HEK293T (cell line): ENCODE measurements around the gene FSD1.
A peak's percentile ranks its signal among the peaks of the same experiment; 100 is the strongest.

Experiments used
- CTCF ChIA-PET: fragments of 350-600 bp; formaldehyde crosslinking; extraction: SDS; loops from one replicate; lab custom pipeline; 2021; ENCODE audit warnings: antibody characterized with exemption, inconsistent platforms; lab: Yijun Ruan, JAX
- POLR2A ChIA-PET: fragments of 350-600 bp; formaldehyde crosslinking; extraction: SDS; loops from one replicate; lab custom pipeline; 2020; ENCODE audit warnings: antibody characterized with exemption, inconsistent platforms; lab: Yijun Ruan, JAX
- DNase-seq: peaks from one replicate; pipeline ENCODE4 v3.0.0; 2012; ENCODE audit warnings: mixed read lengths; ENCODE audit errors: extremely low spot score
- ARNT ChIP-seq: fragments of 450-650 bp; IDR thresholded peaks from 2 replicates; pipeline ENCODE4 v1.6.1; 2017; ENCODE audit warnings: mild to moderate bottlenecking
- BHLHE40 ChIP-seq: fragments of 450-650 bp; IDR thresholded peaks from 2 replicates; pipeline ENCODE4 v1.6.1; 2016; ENCODE audit warnings: mild to moderate bottlenecking, moderate library complexity, borderline replicate concordance
- CTBP1 ChIP-seq: fragments of 450-650 bp; IDR thresholded peaks from 2 replicates; pipeline ENCODE4 v1.6.1; 2016; ENCODE audit warnings: borderline replicate concordance
- ELF4 ChIP-seq: fragments of 450-650 bp; IDR thresholded peaks from 2 replicates; pipeline ENCODE4 v1.6.1; 2017; ENCODE audit warnings: antibody characterized with exemption
- FOXA1 ChIP-seq: fragments of 450-650 bp; IDR thresholded peaks from 2 replicates; pipeline ENCODE4 v1.6.1; 2016; ENCODE audit warnings: mild to moderate bottlenecking
- FOXK2 ChIP-seq: fragments of 450-650 bp; IDR thresholded peaks from 2 replicates; pipeline ENCODE4 v1.6.1; 2016; ENCODE audit warnings: mild to moderate bottlenecking
- FOXM1 ChIP-seq: fragments of 450-650 bp; IDR thresholded peaks from 2 replicates; pipeline ENCODE4 v1.6.1; 2017; ENCODE audit warnings: mild to moderate bottlenecking, borderline replicate concordance
- HDGF ChIP-seq: fragments of 450-650 bp; IDR thresholded peaks from 2 replicates; pipeline ENCODE4 v1.6.1; 2017; ENCODE audit warnings: antibody characterized with exemption, borderline replicate concordance
- L3MBTL2 ChIP-seq: fragments of 450-650 bp; conservative IDR thresholded peaks from 2 replicates; pipeline ENCODE4 v1.6.1; 2016; ENCODE audit warnings: mild to moderate bottlenecking
- LEF1 ChIP-seq: fragments of 450-650 bp; IDR thresholded peaks from 2 replicates; pipeline ENCODE4 v1.6.1; 2017; ENCODE audit warnings: mild to moderate bottlenecking, borderline replicate concordance
- NFRKB ChIP-seq: fragments of 450-650 bp; IDR thresholded peaks from 2 replicates; pipeline ENCODE4 v1.6.1; 2016; ENCODE audit warnings: mild to moderate bottlenecking, moderate library complexity
- SP1 ChIP-seq: fragments of 450-650 bp; IDR thresholded peaks from 2 replicates; pipeline ENCODE4 v1.6.1; 2017
- SUZ12 ChIP-seq: fragments of 450-650 bp; IDR thresholded peaks from 2 replicates; pipeline ENCODE4 v1.6.1; 2016; ENCODE audit warnings: mild to moderate bottlenecking
- TARDBP ChIP-seq: fragments of 450-650 bp; IDR thresholded peaks from 2 replicates; pipeline ENCODE4 v1.6.1; 2016
- ZNF384 ChIP-seq: fragments of 450-650 bp; IDR thresholded peaks from 2 replicates; pipeline ENCODE4 v1.6.1; 2016
- TF ChIP-seq, protein P1 (sequence below): fragments of 450-650 bp; IDR thresholded peaks from 2 replicates; pipeline ENCODE4 v1.6.1; 2016

FSD1 gene

DNA sequence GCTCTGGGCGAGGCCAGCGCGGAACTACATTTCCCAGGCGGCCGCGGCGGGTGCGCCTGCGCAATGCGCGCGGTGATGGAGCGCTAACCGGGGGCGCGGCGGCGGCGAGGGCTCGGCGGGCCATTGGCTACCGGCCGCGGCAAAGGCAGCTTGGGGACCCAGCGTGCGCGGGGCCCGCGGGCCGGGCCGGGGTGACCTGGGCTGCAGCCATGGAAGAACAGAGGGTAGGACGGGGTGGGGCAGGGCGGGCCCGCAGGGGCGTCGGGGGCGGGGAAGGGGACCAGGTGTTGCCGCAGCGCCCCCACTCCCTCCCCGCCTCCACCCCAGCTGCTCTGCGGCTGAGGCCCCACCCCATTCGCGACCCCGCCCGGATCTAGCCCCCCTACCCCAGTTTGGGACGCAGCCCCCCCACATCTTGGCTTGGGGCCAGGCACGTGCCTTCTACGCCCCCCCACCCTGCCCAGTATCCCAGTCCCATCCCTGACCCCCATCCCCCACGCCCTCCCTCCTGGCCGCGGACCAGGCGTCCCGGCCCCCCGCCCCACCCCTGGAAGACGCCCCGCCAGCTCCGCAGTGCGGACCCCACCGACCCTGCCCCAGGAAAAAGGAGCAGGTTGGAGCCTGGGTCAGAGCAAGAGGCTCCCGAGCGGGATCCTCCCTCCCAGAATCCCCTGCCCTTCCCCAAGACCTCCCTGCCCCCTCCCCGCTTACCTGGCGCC, at the start of gene FSD1:
Gene FSD1, plus strand, starts transcription at position 61 of the 719 bp plus-strand sequence. Its CDS starts 149 bp downstream, at position 210.
- peak; percentile 98 for DNase-seq
- TF ChIP-seq L3MBTL2 = no peak
- TF ChIP-seq CTBP1 = no peak
- no peak for TF ChIP-seq LEF1
- TF ChIP-seq FOXA1 = no peak
- no peak for TF ChIP-seq NFRKB
- TF ChIP-seq SUZ12 = no peak
- TF ChIP-seq ARNT = no peak
- no peak for TF ChIP-seq ZNF384
- no peak for TF ChIP-seq FOXM1
- TF ChIP-seq TARDBP = no peak
- no peak for TF ChIP-seq SP1
- no peak for TF ChIP-seq HDGF
- no peak for TF ChIP-seq FOXK2
- TF ChIP-seq, protein P1, sequence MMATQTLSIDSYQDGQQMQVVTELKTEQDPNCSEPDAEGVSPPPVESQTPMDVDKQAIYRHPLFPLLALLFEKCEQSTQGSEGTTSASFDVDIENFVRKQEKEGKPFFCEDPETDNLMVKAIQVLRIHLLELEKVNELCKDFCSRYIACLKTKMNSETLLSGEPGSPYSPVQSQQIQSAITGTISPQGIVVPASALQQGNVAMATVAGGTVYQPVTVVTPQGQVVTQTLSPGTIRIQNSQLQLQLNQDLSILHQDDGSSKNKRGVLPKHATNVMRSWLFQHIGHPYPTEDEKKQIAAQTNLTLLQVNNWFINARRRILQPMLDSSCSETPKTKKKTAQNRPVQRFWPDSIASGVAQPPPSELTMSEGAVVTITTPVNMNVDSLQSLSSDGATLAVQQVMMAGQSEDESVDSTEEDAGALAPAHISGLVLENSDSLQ = no peak
- no peak for TF ChIP-seq BHLHE40
- TF ChIP-seq ELF4 = no peak
- ChIA-PET POLR2A (interaction anchor here (1.0 to 4.4 kb wide), 3 partner anchors 33 to 58 kb away, joined by 3 to 16 read pairs (median 3); partner anchors contain the start of genes MPND and YJU2), CTCF (interaction anchor here (1.0 kb wide), 1 partner anchor 48 kb away, joined by 4 read pairs; no protein-coding TSS in a partner anchor)

GRCh38 chr19:4256563-4256962, 47.8 kb upstream of the FSD1 start:
- TF ChIP-seq ELF4 = no peak
- TF ChIP-seq L3MBTL2 = no peak
- no peak for TF ChIP-seq ARNT
- no peak for TF ChIP-seq CTBP1
- no peak for TF ChIP-seq LEF1
- TF ChIP-seq BHLHE40 = no peak
- TF ChIP-seq, protein P1 = no peak
- DNase-seq = no peak
- CTCF ChIA-PET = interaction anchor here (0.6 to 1.0 kb wide), 2 partner anchors 11 to 29 kb away, joined by 3 read pairs; no protein-coding TSS in a partner anchor
- POLR2A ChIA-PET = interaction anchor here (0.8 kb wide), 1 partner anchor 10 kb away, joined by 3 read pairs; the partner anchor contains the start of gene YJU2

- DNase-seq = no peak
- no peak for TF ChIP-seq FOXM1
- no peak for TF ChIP-seq LEF1
- no peak for TF ChIP-seq BHLHE40
- TF ChIP-seq TARDBP = no peak
- TF ChIP-seq ZNF384 = no peak
- TF ChIP-seq SUZ12 = no peak
- TF ChIP-seq ARNT = no peak
- no peak for TF ChIP-seq ELF4
- TF ChIP-seq FOXA1 = no peak
- TF ChIP-seq FOXK2 = no peak
- TF ChIP-seq L3MBTL2 = no peak
- TF ChIP-seq, protein P1 = no peak
- TF ChIP-seq NFRKB = no peak
- TF ChIP-seq SP1 = no peak
- no peak for TF ChIP-seq CTBP1
- no peak for TF ChIP-seq HDGF
- ChIA-PET POLR2A (interaction anchor here (0.8 kb wide), 1 partner anchor 10 kb away, joined by 3 read pairs; the partner anchor contains the start of gene YJU2), CTCF (interaction anchor here (0.6 to 1.0 kb wide), 2 partner anchors 11 to 29 kb away, joined by 3 read pairs; no protein-coding TSS in a partner anchor)
Measured at GRCh38 chr19:4257025-4257424, 47.4 kb upstream of the FSD1 start.

DNA sequence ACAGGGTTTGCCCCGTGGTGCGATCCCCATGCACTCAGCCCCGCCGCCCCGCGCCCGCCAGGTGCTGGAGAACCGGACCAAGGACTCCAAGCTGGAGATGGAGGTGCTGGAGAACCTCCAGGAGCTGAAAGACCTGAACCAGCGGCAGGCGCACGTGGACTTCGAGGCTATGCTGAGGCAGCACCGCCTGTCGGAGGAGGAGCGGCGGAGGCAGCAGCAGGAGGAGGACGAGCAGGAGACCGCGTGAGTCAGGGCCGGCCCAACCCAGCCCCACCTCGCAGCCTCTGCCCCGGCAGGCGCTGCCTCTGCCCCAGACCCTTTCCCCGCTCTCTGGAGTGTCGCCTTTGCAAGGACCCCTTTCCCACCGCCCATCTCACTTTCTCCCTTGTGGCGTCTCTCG, 46.2 kb upstream of the FSD1 start:
- no peak for TF ChIP-seq HDGF
- TF ChIP-seq TARDBP = no peak
- no peak for TF ChIP-seq BHLHE40
- TF ChIP-seq LEF1 = no peak
- TF ChIP-seq ZNF384 = no peak
- TF ChIP-seq FOXA1 = no peak
- ChIA-PET CTCF (interaction anchor here (0.6 kb wide), 1 partner anchor 73 kb away, joined by 3 read pairs; no protein-coding TSS in a partner anchor), POLR2A (interaction anchor here (1.1 kb wide), 1 partner anchor 11 kb away, joined by 3 read pairs; the partner anchor contains the start of gene YJU2)
- DNase-seq = no peak

DNA sequence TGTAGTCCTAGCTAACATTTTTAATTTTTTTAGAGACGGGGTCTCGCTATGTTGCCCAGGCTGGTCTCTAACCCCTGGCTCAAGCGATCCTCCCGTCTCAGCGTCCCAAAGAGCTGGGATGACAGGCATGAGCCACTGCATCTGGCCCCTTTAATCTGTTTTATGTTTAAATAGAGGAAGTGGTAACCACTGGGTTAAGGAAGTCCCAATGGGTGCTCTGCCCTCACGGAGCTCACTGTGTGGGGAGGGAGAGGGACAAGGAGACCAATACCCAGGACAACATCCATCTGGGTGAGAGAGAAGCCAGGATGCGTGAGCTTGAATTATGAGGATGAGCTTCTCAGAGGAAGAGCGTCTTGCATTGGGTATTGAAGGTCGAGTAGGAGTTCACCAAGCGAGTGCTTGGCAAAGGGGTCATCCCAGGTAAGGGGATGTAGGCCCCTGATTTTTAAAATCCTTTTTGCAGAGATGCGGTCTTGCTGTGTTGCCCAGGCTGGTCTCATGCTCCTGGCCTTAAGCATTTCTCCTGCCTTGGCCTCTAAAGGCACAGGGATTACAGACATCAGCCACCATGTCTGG, 43.7 kb upstream of the FSD1 start:
- ChIA-PET POLR2A (no interaction called here), CTCF (interaction anchor here (1.6 kb wide), 1 partner anchor 92 kb away, joined by 7 read pairs; no protein-coding TSS in a partner anchor)
- no peak for DNase-seq
- TF ChIP-seq SP1 (no peak), FOXA1 (no peak), L3MBTL2 (no peak), ZNF384 (no peak), FOXK2 (no peak), NFRKB (no peak), BHLHE40 (no peak), LEF1 (no peak), CTBP1 (no peak), HDGF (no peak), FOXM1 (no peak)
